Activated CD4-positive, CD25-positive, alpha-beta regulatory T cell (primary cell): ENCODE data around the gene POLD1.

Experiments used
- DNase-seq, 4 experiments: peaks; one replicate each; lab custom pipeline; 2025; lab: John Stamatoyannopoulos, UW

POLD1 gene

GRCh38 chr19:50466706-50467039, 82.5 kb downstream of the POLD1 start:
- no peak for DNase-seq

GRCh38 chr19:50467566-50467965, 83.4 kb downstream of the POLD1 start:
- DNase-seq, result no peak
